Tibial nerve (tissue), 4 donors: Measurements from ENCODE around the gene HDDC3.

Experiments
- EP300 ChIP-seq, 2 donors: sonication (generic); formaldehyde crosslinking; IDR thresholded peaks; one replicate each; pipeline ENCODE4 v1.6.1; 2017; ENCODE audit warnings: antibody characterized with exemption in 2 of 2, mild to moderate bottlenecking in 1 of 2
- POLR2A ChIP-seq, 2 donors: fragments of 450-650 bp; IDR thresholded peaks; one replicate each; pipeline ENCODE4 v1.6.1; 2017; ENCODE audit warnings: antibody characterized with exemption in 2 of 2, mild to moderate bottlenecking in 2 of 2, moderate library complexity in 2 of 2
- TF ChIP-seq, protein P1 (sequence below), 5 experiments: fragments of 200-600 bp in 3 of 5; fragments of 450-650 bp in 2 of 5; sonication (generic) in 3 of 5; IDR thresholded peaks; one replicate each; pipeline ENCODE4 v1.5.1; 2016 to 2019; ENCODE audit warnings: antibody characterized with exemption in 5 of 5, mild to moderate bottlenecking in 3 of 5, moderate library complexity in 2 of 5

DNA sequence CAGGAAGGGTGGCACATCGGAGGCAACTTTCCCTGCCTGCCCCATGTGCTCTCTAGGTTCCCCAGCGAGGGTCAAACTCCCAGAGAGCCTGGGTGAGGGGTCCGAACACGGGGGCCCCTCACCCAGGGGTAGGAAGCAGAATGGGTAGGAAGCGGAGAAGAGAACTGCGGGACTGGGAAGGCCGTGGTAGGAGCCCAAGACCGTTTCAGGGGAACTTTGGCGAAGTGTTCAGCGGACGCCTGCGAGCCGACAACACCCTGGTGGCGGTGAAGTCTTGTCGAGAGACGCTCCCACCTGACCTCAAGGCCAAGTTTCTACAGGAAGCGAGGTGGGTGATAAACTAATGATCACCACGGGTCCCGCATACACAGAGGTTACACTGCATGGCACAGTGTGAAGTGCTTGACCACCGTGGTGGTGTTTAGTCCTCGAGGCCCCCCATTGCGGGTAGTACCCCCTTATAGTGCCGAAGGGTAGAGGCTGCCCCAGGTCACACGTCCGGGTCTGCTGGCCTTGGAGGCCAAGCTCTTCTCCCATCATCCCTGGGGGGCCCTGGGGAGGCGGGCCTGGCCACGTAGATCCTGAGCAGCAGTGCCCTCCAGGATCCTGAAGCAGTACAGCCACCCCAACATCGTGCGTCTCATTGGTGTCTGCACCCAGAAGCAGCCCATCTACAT, 39.7 kb downstream of the HDDC3 start:
- TF ChIP-seq, protein P1, sequence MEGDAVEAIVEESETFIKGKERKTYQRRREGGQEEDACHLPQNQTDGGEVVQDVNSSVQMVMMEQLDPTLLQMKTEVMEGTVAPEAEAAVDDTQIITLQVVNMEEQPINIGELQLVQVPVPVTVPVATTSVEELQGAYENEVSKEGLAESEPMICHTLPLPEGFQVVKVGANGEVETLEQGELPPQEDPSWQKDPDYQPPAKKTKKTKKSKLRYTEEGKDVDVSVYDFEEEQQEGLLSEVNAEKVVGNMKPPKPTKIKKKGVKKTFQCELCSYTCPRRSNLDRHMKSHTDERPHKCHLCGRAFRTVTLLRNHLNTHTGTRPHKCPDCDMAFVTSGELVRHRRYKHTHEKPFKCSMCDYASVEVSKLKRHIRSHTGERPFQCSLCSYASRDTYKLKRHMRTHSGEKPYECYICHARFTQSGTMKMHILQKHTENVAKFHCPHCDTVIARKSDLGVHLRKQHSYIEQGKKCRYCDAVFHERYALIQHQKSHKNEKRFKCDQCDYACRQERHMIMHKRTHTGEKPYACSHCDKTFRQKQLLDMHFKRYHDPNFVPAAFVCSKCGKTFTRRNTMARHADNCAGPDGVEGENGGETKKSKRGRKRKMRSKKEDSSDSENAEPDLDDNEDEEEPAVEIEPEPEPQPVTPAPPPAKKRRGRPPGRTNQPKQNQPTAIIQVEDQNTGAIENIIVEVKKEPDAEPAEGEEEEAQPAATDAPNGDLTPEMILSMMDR (IDR thresholded peaks at IDR 0.05): no peak
- TF ChIP-seq POLR2A (IDR thresholded peaks at IDR 0.05) (no peak), EP300 (IDR thresholded peaks at IDR 0.05) (no peak)
